Ishikawa (cell line): ENCODE results near the gene PPOX.

ENCODE experiments used
- MAX ChIP-seq: IDR thresholded peaks from 2 replicates; pipeline ENCODE4 v1.6.1; 2012
- RAD21 ChIP-seq: IDR thresholded peaks from 2 replicates; pipeline ENCODE4 v1.6.1; 2012; ENCODE audit warnings: low read depth

- TF ChIP-seq RAD21 (no peak), MAX (no peak)
These were observed 22.8 kb downstream of the PPOX start for GRCh38 chr1:161189036-161189435.
